Trophoblast cell (in vitro differentiated cells and primary cell): Measurements from ENCODE around the gene BPIFB3.

ENCODE experiments used
- DNase-seq, 2 donors: peaks; one replicate each; pipeline ENCODE4 v3.0.0-alpha.2; 2016
- H2AFZ ChIP-seq: 2 replicates; pipeline ENCODE4 v1.6.1; 2013; ENCODE audit warnings: low read length, moderate library complexity, mild to moderate bottlenecking; ENCODE audit not compliant: insufficient read depth, poor library complexity
- H2AK5ac ChIP-seq: 2 replicates; pipeline ENCODE4 v1.6.1; 2013; ENCODE audit warnings: mild to moderate bottlenecking, low read length
- H2BK120ac ChIP-seq: 2 replicates; pipeline ENCODE4 v1.6.1; 2013; ENCODE audit warnings: low read length, mild to moderate bottlenecking, moderate library complexity; ENCODE audit not compliant: insufficient read depth, poor library complexity
- H2BK12ac ChIP-seq: 2 replicates; pipeline ENCODE4 v1.6.1; 2013; ENCODE audit warnings: mild to moderate bottlenecking, low read length, moderate library complexity
- H2BK5ac ChIP-seq: 2 replicates; pipeline ENCODE4 v1.6.1; 2013; ENCODE audit warnings: low read length, low read depth, moderate library complexity, mild to moderate bottlenecking; ENCODE audit not compliant: poor library complexity
- H3K14ac ChIP-seq: 2 replicates; pipeline ENCODE4 v1.6.1; 2013; ENCODE audit warnings: mild to moderate bottlenecking, low read length
- H3K18ac ChIP-seq: 2 replicates; pipeline ENCODE4 v1.6.1; 2013; ENCODE audit warnings: mild to moderate bottlenecking, low read length
- H3K23ac ChIP-seq: 2 replicates; pipeline ENCODE4 v1.6.1; 2013; ENCODE audit warnings: low read length
- H3K27ac ChIP-seq: 2 replicates; pipeline ENCODE4 v1.5.1; 2013; ENCODE audit warnings: low read depth, mild to moderate bottlenecking, inconsistent platforms, low read length, moderate library complexity
- H3K27me3 ChIP-seq: 2 replicates; pipeline ENCODE4 v1.6.1; 2013; ENCODE audit warnings: inconsistent platforms, mild to moderate bottlenecking, low read length, moderate library complexity; ENCODE audit not compliant: insufficient read depth
- H3K36me3 ChIP-seq, 2 experiments: 1 replicate in 1 of 2; 2 replicates in 1 of 2; pipeline ENCODE4 v1.6.1; 2013; ENCODE audit warnings: low read length in 2 of 2, mild to moderate bottlenecking in 2 of 2, moderate library complexity in 1 of 2; ENCODE audit not compliant: insufficient read depth in 2 of 2, control insufficient read depth in 1 of 2
- H3K4ac ChIP-seq: 2 replicates; pipeline ENCODE4 v1.6.1; 2013; ENCODE audit warnings: low read depth, mild to moderate bottlenecking, low read length, moderate library complexity
- H3K4me1 ChIP-seq, 2 experiments: 1 replicate in 1 of 2; 2 replicates in 1 of 2; pipeline ENCODE4 v1.6.1; 2013; ENCODE audit warnings: low read length in 2 of 2, mild to moderate bottlenecking in 2 of 2, moderate library complexity in 1 of 2; ENCODE audit not compliant: insufficient read depth in 2 of 2, control insufficient read depth in 1 of 2
- H3K4me2 ChIP-seq: 2 replicates; pipeline ENCODE4 v1.6.1; 2013; ENCODE audit warnings: inconsistent platforms, mild to moderate bottlenecking, low read length, moderate library complexity
- H3K4me3 ChIP-seq: 2 replicates; pipeline ENCODE4 v1.5.1; 2013; ENCODE audit warnings: mild to moderate bottlenecking, low read depth, low read length, inconsistent platforms
- H3K79me1 ChIP-seq: one replicate; pipeline ENCODE4 v1.6.1; 2013; ENCODE audit warnings: low read length
- H3K79me2 ChIP-seq: 2 replicates; pipeline ENCODE4 v1.6.1; 2013; ENCODE audit warnings: low read length, mild to moderate bottlenecking; ENCODE audit not compliant: control insufficient read depth, insufficient read depth, poor library complexity
- H3K9ac ChIP-seq: 2 replicates; pipeline ENCODE4 v1.6.1; 2013; ENCODE audit warnings: mild to moderate bottlenecking, low read length
- H3K9me3 ChIP-seq: 2 replicates; pipeline ENCODE4 v1.6.1; 2013; ENCODE audit warnings: low read depth, mild to moderate bottlenecking, control low read depth, inconsistent platforms, low read length; ENCODE audit not compliant: insufficient read depth
- H4K12ac ChIP-seq: 2 replicates; pipeline ENCODE4 v1.6.1; 2013; ENCODE audit warnings: low read depth, mild to moderate bottlenecking, low read length, moderate library complexity
- H4K8ac ChIP-seq: 2 replicates; pipeline ENCODE4 v1.6.1; 2013; ENCODE audit warnings: low read depth, mild to moderate bottlenecking, low read length, moderate library complexity
- H4K91ac ChIP-seq: one replicate; pipeline ENCODE4 v1.6.1; 2013; ENCODE audit warnings: low read depth, mild to moderate bottlenecking, low read length, moderate library complexity
- WGBS: extraction: QIAGEN DNeasy Blood & Tissue Kit; methylation state at CpG from one replicate; pipeline ENCODE4 v1.1.7; 2013; ENCODE audit warnings: missing lambda C conversion rate; ENCODE audit not compliant: insufficient read length, insufficient coverage; ENCODE audit errors: extremely low coverage; 5-methylcytosine and 5-hydroxymethylcytosine counted together

BPIFB3 gene

GRCh38 chr20:33097001-33097400, 43.3 kb downstream of the BPIFB3 start:
- H3K36me3 ChIP-seq: no peaks in the 10 kb centered on the region
- H3K79me1 ChIP-seq: no peaks in the 10 kb centered on the region
- H3K4ac ChIP-seq: no peak overlapping the region
- no peak overlapping the region for H2AFZ ChIP-seq
- H3K18ac ChIP-seq: no peak overlapping the region
- no peaks in the 10 kb centered on the region for H3K79me2 ChIP-seq
- H3K4me2 ChIP-seq: no peak overlapping the region
- H4K91ac ChIP-seq: no peak overlapping the region
- peaks cover 3% of the 10 kb centered on the region for H3K9me3 ChIP-seq
- H3K23ac ChIP-seq: no peak overlapping the region
- no peak overlapping the region for H3K27ac ChIP-seq
- H3K4me1 ChIP-seq: no peaks in the 10 kb centered on the region
- no peak overlapping the region for H2BK120ac ChIP-seq
- no peak overlapping the region for H3K4me3 ChIP-seq
- no peak overlapping the region for H4K12ac ChIP-seq
- H2BK5ac ChIP-seq: no peak overlapping the region
- H4K8ac ChIP-seq: no peak overlapping the region
- no peak overlapping the region for H3K14ac ChIP-seq
- no peak overlapping the region for H2BK12ac ChIP-seq
- no CpG with 5 or more reads among the region's 4 CpGs for WGBS
- no peak overlapping the region for H3K9ac ChIP-seq
- DNase-seq: no peak
- no peaks in the 10 kb centered on the region for H3K27me3 ChIP-seq
- no peak overlapping the region for H2AK5ac ChIP-seq

DNA sequence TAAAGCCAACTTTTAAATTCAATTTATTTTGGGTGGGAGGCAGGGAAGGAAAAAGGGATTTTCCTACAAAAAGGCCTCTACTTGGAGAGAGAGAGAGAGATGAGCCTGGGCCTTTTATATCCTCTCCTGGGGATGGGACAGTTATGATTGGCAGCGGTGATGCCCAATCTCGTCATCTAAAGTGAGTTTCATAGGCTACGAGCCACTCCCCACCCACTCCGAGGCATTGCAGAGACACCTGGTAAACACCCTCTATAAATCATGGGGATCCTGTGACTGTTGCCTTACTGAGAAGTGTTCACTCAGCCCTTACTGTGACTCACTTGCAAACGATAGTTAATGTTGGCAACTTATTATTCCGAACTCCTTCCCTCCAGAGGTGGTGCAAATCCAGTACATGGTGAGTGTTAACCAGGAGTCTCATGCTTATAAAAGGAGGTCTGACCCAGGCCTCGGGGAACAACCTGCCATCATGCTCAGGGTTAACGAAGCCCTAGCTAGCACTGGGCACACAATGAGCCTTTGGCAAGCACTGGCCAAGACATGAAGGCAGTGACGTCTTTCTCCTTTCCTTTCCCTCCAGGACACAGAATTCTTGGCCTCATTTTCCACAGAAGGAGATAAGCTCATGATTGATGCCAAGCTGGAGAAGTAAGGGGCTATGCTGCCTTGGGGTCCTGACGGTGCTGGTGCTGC, 46.3 kb downstream of the BPIFB3 start:
- no peak for DNase-seq

GRCh38 chr20:33103556-33103955, 49.9 kb downstream of the BPIFB3 start:
- no peak overlapping the region for H2BK12ac ChIP-seq
- H2AK5ac ChIP-seq: no peak overlapping the region
- no peak overlapping the region for H3K4me3 ChIP-seq
- no peak overlapping the region for H4K91ac ChIP-seq
- no peak overlapping the region for H2BK5ac ChIP-seq
- H3K27ac ChIP-seq: no peak overlapping the region
- H3K23ac ChIP-seq: no peak overlapping the region
- no peak overlapping the region for H3K9ac ChIP-seq
- H4K12ac ChIP-seq: no peak overlapping the region
- no peak overlapping the region for H3K18ac ChIP-seq
- no peaks in the 10 kb centered on the region for H3K36me3 ChIP-seq
- no peaks in the 10 kb centered on the region for H3K9me3 ChIP-seq
- no peaks in the 10 kb centered on the region for H3K27me3 ChIP-seq
- WGBS: no CpG with 5 or more reads among the region's 3 CpGs
- no peak overlapping the region for H2BK120ac ChIP-seq
- H3K4me2 ChIP-seq: no peak overlapping the region
- H3K79me2 ChIP-seq: no peaks in the 10 kb centered on the region
- no peaks in the 10 kb centered on the region for H3K4me1 ChIP-seq
- no peak overlapping the region for H4K8ac ChIP-seq
- H3K14ac ChIP-seq: no peak overlapping the region
- H2AFZ ChIP-seq: no peak overlapping the region
- no peak for DNase-seq
- H3K79me1 ChIP-seq: no peaks in the 10 kb centered on the region
- no peak overlapping the region for H3K4ac ChIP-seq

More for the DNA sequence above, 46.3 kb downstream of the BPIFB3 start:
- Histone ChIP-seq H4K12ac (no peak overlapping the region), H3K9me3 (no peaks in the 10 kb centered on the region), H2AK5ac (no peak overlapping the region), H3K27ac (no peak overlapping the region), H3K4me3 (no peak overlapping the region), H3K4me1 (no peaks in the 10 kb centered on the region), H4K8ac (no peak overlapping the region), H2AFZ (no peak overlapping the region), H3K18ac (no peak overlapping the region), H3K27me3 (no peaks in the 10 kb centered on the region), H2BK12ac (no peak overlapping the region), H2BK120ac (no peak overlapping the region), H2BK5ac (no peak overlapping the region), H3K79me1 (no peaks in the 10 kb centered on the region), H3K36me3 (no peaks in the 10 kb centered on the region), H3K79me2 (no peaks in the 10 kb centered on the region), H3K4me2 (no peak overlapping the region), H3K4ac (no peak overlapping the region), H3K9ac (no peak overlapping the region), H3K23ac (no peak overlapping the region), H3K14ac (no peak overlapping the region), H4K91ac (no peak overlapping the region)
- WGBS: no CpG with 5 or more reads among the region's 10 CpGs

GRCh38 chr20:33104336-33104735, 50.6 kb downstream of the BPIFB3 start:
- Histone ChIP-seq H3K27me3 (no peaks in the 10 kb centered on the region), H4K12ac (no peak overlapping the region), H3K18ac (no peak overlapping the region), H3K4ac (no peak overlapping the region), H4K91ac (no peak overlapping the region), H3K79me1 (no peaks in the 10 kb centered on the region), H2AFZ (no peak overlapping the region), H3K36me3 (no peaks in the 10 kb centered on the region), H3K4me3 (no peak overlapping the region), H2BK12ac (no peak overlapping the region), H3K9me3 (no peaks in the 10 kb centered on the region), H3K23ac (no peak overlapping the region), H3K9ac (no peak overlapping the region), H3K14ac (no peak overlapping the region), H3K4me1 (no peaks in the 10 kb centered on the region), H2BK5ac (no peak overlapping the region), H2AK5ac (no peak overlapping the region), H3K79me2 (no peaks in the 10 kb centered on the region), H3K27ac (no peak overlapping the region), H3K4me2 (no peak overlapping the region), H4K8ac (no peak overlapping the region), H2BK120ac (no peak overlapping the region)
- DNase-seq: no peak
- WGBS: no CpG with 5 or more reads among the region's 3 CpGs
